Measurements from ENCODE around the gene GAL3ST2. TPM values are rescaled to one million over a fixed set of nuclear protein-coding genes. Genes with fewer than 3 reads are reported as not detected.
"Not testable (repeated sequence)": the region's sequence is repeated elsewhere in the genome, so short reads cannot be mapped to it uniquely, and the experiment has no call there.

The GAL3ST2 gene
- total RNA-seq, 1 donor from 2014 or later, result not detected

GRCh38 chr2:241795021-241795999 is 18.7 kb downstream of the GAL3ST2 start:
- no peak for DNase-seq

- DNase-seq, result no peak
Observed at GRCh38 chr2:241796209-241796608, 19.6 kb downstream of the GAL3ST2 start.

GRCh38 chr2:241796610-241797138 is 20.1 kb downstream of the GAL3ST2 start:
- no peak for DNase-seq

- no peak for DNase-seq
Observed at GRCh38 chr2:241797441-241798080, 20.9 kb downstream of the GAL3ST2 start.

- no peak for DNase-seq
Observed at GRCh38 chr2:241798081-241798630, 21.5 kb downstream of the GAL3ST2 start.

- DNase-seq, result no peak
Observed at GRCh38 chr2:241798631-241799521, 22.3 kb downstream of the GAL3ST2 start.

- DNase-seq, result no peak
Observed at GRCh38 chr2:241799522-241800197, 23.0 kb downstream of the GAL3ST2 start.

- DNase-seq, result not testable (repeated sequence)
Observed at GRCh38 chr2:241800198-241800903, 23.7 kb downstream of the GAL3ST2 start.

- DNase-seq, result no peak
Observed at GRCh38 chr2:241801611-241802420, 25.2 kb downstream of the GAL3ST2 start.

GRCh38 chr2:241802421-241803318 is 26.0 kb downstream of the GAL3ST2 start:
- DNase-seq, result no peak

- DNase-seq, result peak; percentile 38
Observed at GRCh38 chr2:241803387-241804325, 27.0 kb downstream of the GAL3ST2 start.

GRCh38 chr2:241804326-241805229 is 28.0 kb downstream of the GAL3ST2 start:
- DNase-seq, result no peak

GRCh38 chr2:241806217-241806616 is 29.6 kb downstream of the GAL3ST2 start:
- DNase-seq, result not testable (repeated sequence)

- no peak for DNase-seq
Observed at GRCh38 chr2:241808051-241808720, 31.6 kb downstream of the GAL3ST2 start.

GRCh38 chr2:241808721-241809382 is 32.2 kb downstream of the GAL3ST2 start, which contains the start of gene NEU4:
Gene NEU4, plus strand, starts transcription at chr2:241809193. Its CDS starts 5,292 bp downstream, at chr2:241814485.
- DNase-seq, result no peak
